ENCODE measurements around the gene ADRA2B. TPM values are rescaled to one million over a fixed set of nuclear protein-coding genes. Genes with fewer than 3 reads are reported as not detected.

The ADRA2B gene
- total RNA-seq, 1 donor from 2014 or later: 0.21 TPM

- Mint-ChIP-seq H3K4me3 (no peak overlapping the region), H3K9me3 (peaks cover 9% of the 10 kb centered on the region), H3K27me3 (peaks cover 2% of the 10 kb centered on the region), H3K4me1 (no peaks in the 10 kb centered on the region), H3K36me3 (ENCODE audit: low read depth) (peaks cover 1% of the 10 kb centered on the region), H3K27ac (no peak overlapping the region)
- intact Hi-C loops (cut with micrococcal nuclease): no loop called here
- DNase-seq: no peak
These were observed 10.2 kb downstream of the ADRA2B start for GRCh38 chr2:96105994-96106715.

- no peak overlapping the region for H3K4me3 Mint-ChIP-seq
- peaks cover 9% of the 10 kb centered on the region for H3K9me3 Mint-ChIP-seq
- peaks cover 1% of the 10 kb centered on the region for H3K36me3 Mint-ChIP-seq (ENCODE audit: low read depth)
- no peak overlapping the region for H3K27ac Mint-ChIP-seq
- no peak for DNase-seq
- intact Hi-C loops (cut with micrococcal nuclease): no loop called here
- H3K4me1 Mint-ChIP-seq: no peaks in the 10 kb centered on the region
- H3K27me3 Mint-ChIP-seq: peaks cover 2% of the 10 kb centered on the region
These were observed 11.0 kb downstream of the ADRA2B start for GRCh38 chr2:96105152-96105915.

GRCh38 chr2:96104487-96104861 lies 11.9 kb downstream of the ADRA2B start:
- no peak for DNase-seq
- H3K4me3 Mint-ChIP-seq: no peak overlapping the region
- H3K9me3 Mint-ChIP-seq: peaks cover 9% of the 10 kb centered on the region
- no peaks in the 10 kb centered on the region for H3K4me1 Mint-ChIP-seq
- intact Hi-C loops (cut with micrococcal nuclease): no loop called here
- H3K27me3 Mint-ChIP-seq: peaks cover 2% of the 10 kb centered on the region
- H3K36me3 Mint-ChIP-seq (ENCODE audit: low read depth): peaks cover 1% of the 10 kb centered on the region
- H3K27ac Mint-ChIP-seq: no peak overlapping the region

- Mint-ChIP-seq H3K27ac (no peak overlapping the region), H3K4me1 (no peaks in the 10 kb centered on the region), H3K4me3 (no peak overlapping the region), H3K36me3 (ENCODE audit: low read depth) (peaks cover 1% of the 10 kb centered on the region), H3K9me3 (peaks cover 9% of the 10 kb centered on the region), H3K27me3 (peaks cover 2% of the 10 kb centered on the region)
- DNase-seq: no peak
- intact Hi-C loops (cut with micrococcal nuclease): no loop called here
These were observed 12.4 kb downstream of the ADRA2B start for GRCh38 chr2:96103761-96104486.

GRCh38 chr2:96103187-96103601 lies 13.2 kb downstream of the ADRA2B start:
- no peaks in the 10 kb centered on the region for H3K4me1 Mint-ChIP-seq
- peaks cover 9% of the 10 kb centered on the region for H3K9me3 Mint-ChIP-seq
- DNase-seq: no peak
- peaks cover 2% of the 10 kb centered on the region for H3K27me3 Mint-ChIP-seq
- no peak overlapping the region for H3K4me3 Mint-ChIP-seq
- peaks cover 1% of the 10 kb centered on the region for H3K36me3 Mint-ChIP-seq (ENCODE audit: low read depth)
- intact Hi-C loops (cut with micrococcal nuclease): no loop called here
- no peak overlapping the region for H3K27ac Mint-ChIP-seq

GRCh38 chr2:96102596-96103186 lies 13.7 kb downstream of the ADRA2B start:
- H3K36me3 Mint-ChIP-seq (ENCODE audit: low read depth): peaks cover 1% of the 10 kb centered on the region
- no peak for DNase-seq

GRCh38 chr2:96100893-96101304 lies 15.5 kb downstream of the ADRA2B start:
- intact Hi-C loops (cut with micrococcal nuclease): no loop called here
- H3K27me3 Mint-ChIP-seq: peaks cover 3% of the 10 kb centered on the region
- H3K9me3 Mint-ChIP-seq: peaks cover 9% of the 10 kb centered on the region
- H3K27ac Mint-ChIP-seq: no peak overlapping the region
- DNase-seq: no peak
- H3K36me3 Mint-ChIP-seq (ENCODE audit: low read depth): peaks cover 1% of the 10 kb centered on the region
- no peaks in the 10 kb centered on the region for H3K4me1 Mint-ChIP-seq
- no peak overlapping the region for H3K4me3 Mint-ChIP-seq

More at GRCh38 chr2:96102596-96103186, 13.7 kb downstream of the ADRA2B start:
- Mint-ChIP-seq H3K9me3 (peaks cover 9% of the 10 kb centered on the region), H3K4me3 (no peak overlapping the region), H3K4me1 (no peaks in the 10 kb centered on the region), H3K27me3 (peaks cover under 1% of the 10 kb centered on the region), H3K27ac (no peak overlapping the region)
- intact Hi-C loops (cut with micrococcal nuclease): no loop called here

- H3K4me1 Mint-ChIP-seq: no peaks in the 10 kb centered on the region
- H3K36me3 Mint-ChIP-seq (ENCODE audit: low read depth): peaks cover 1% of the 10 kb centered on the region
- intact Hi-C loops (cut with micrococcal nuclease): no loop called here
- DNase-seq: no peak
- no peak overlapping the region for H3K27ac Mint-ChIP-seq
- peaks cover 4% of the 10 kb centered on the region for H3K9me3 Mint-ChIP-seq
- no peak overlapping the region for H3K4me3 Mint-ChIP-seq
- H3K27me3 Mint-ChIP-seq: peaks cover 8% of the 10 kb centered on the region
These were observed 16.2 kb downstream of the ADRA2B start for GRCh38 chr2:96099861-96100798.

- Mint-ChIP-seq H3K27me3 (peaks cover 13% of the 10 kb centered on the region), H3K4me1 (no peaks in the 10 kb centered on the region), H3K9me3 (no peaks in the 10 kb centered on the region), H3K4me3 (no peak overlapping the region), H3K36me3 (ENCODE audit: low read depth) (no peaks in the 10 kb centered on the region), H3K27ac (no peak overlapping the region)
- intact Hi-C loops (cut with micrococcal nuclease): no loop called here
- no peak for DNase-seq
These were observed 17.3 kb downstream of the ADRA2B start for GRCh38 chr2:96098900-96099590.

GRCh38 chr2:96097951-96098823 lies 18.2 kb downstream of the ADRA2B start:
- Mint-ChIP-seq H3K36me3 (ENCODE audit: low read depth) (no peaks in the 10 kb centered on the region), H3K9me3 (no peaks in the 10 kb centered on the region), H3K4me3 (no peak overlapping the region), H3K27me3 (peaks cover 13% of the 10 kb centered on the region), H3K27ac (no peak overlapping the region), H3K4me1 (no peaks in the 10 kb centered on the region)
- no peak for DNase-seq
- intact Hi-C loops (cut with micrococcal nuclease): no loop called here

- H3K4me1 Mint-ChIP-seq: no peaks in the 10 kb centered on the region
- intact Hi-C loops (cut with micrococcal nuclease): no loop called here
These were observed 18.9 kb downstream of the ADRA2B start for GRCh38 chr2:96097441-96097840.

GRCh38 chr2:96095116-96095636 lies 21.2 kb downstream of the ADRA2B start:
- H3K4me1 Mint-ChIP-seq: no peaks in the 10 kb centered on the region
- DNase-seq: no peak
- H3K27ac Mint-ChIP-seq: no peak overlapping the region
- no peaks in the 10 kb centered on the region for H3K9me3 Mint-ChIP-seq
- H3K36me3 Mint-ChIP-seq (ENCODE audit: low read depth): no peaks in the 10 kb centered on the region
- intact Hi-C loops (cut with micrococcal nuclease): no loop called here
- H3K4me3 Mint-ChIP-seq: no peak overlapping the region
- peaks cover 13% of the 10 kb centered on the region for H3K27me3 Mint-ChIP-seq

More at GRCh38 chr2:96097441-96097840, 18.9 kb downstream of the ADRA2B start:
- DNase-seq: no peak
- H3K36me3 Mint-ChIP-seq (ENCODE audit: low read depth): no peaks in the 10 kb centered on the region
- H3K4me3 Mint-ChIP-seq: no peak overlapping the region
- no peaks in the 10 kb centered on the region for H3K9me3 Mint-ChIP-seq
- H3K27me3 Mint-ChIP-seq: peaks cover 13% of the 10 kb centered on the region
- no peak overlapping the region for H3K27ac Mint-ChIP-seq

All from activated CD4-positive, alpha-beta T cell treated with anti-CD3 and anti-CD28 coated beads, Interleukin-2, amount 10 ng/mL, durations not matched to agents 24 days and 14 days (primary cell).